Tibial artery (tissue), 4 donors: Measurements from ENCODE around the gene TMEM190.

ENCODE experiments used
- DNase-seq, 2 donors: peaks; one replicate each; pipeline ENCODE4 v3.0.0-alpha.2; 2019
- H3K27ac ChIP-seq, 2 donors: fragments of 200-600 bp; sonication (generic) in 1 of 2; 1 replicate in 1 of 2; 2 replicates in 1 of 2; pipeline ENCODE4 v1.5.1; 2018 to 2019; ENCODE audit warnings: mild to moderate bottlenecking in 1 of 2
- H3K27me3 ChIP-seq, 2 donors: fragments of 200-600 bp; sonication (generic) in 1 of 2; one replicate each; pipeline versions ENCODE4 v1.5.1 to v1.6.0; 2016 to 2019
- H3K36me3 ChIP-seq, 3 donors: fragments of 200-600 bp; sonication (generic) in 2 of 3; one replicate each; pipeline ENCODE4 v1.5.1; 2016 to 2019; ENCODE audit warnings: mild to moderate bottlenecking in 2 of 3
- H3K4me1 ChIP-seq, 4 donors: fragments of 200-600 bp; sonication (generic) in 2 of 4; 1 replicate in 3 of 4; 2 replicates in 1 of 4; pipeline ENCODE4 v1.5.1; 2016 to 2019
- H3K4me3 ChIP-seq, 2 donors: fragments of 200-600 bp; sonication (generic) in 1 of 2; 1 replicate in 1 of 2; 2 replicates in 1 of 2; pipeline ENCODE4 v1.5.1; 2018 to 2019; ENCODE audit warnings: mild to moderate bottlenecking in 2 of 2
- H3K9me3 ChIP-seq, 3 donors: fragments of 200-600 bp; sonication (generic) in 1 of 3; one replicate each; pipeline ENCODE4 v1.5.1; 2016 to 2019
- CTCF ChIP-seq, 2 experiments: fragments of 200-600 bp in 1 of 2; fragments of 450-650 bp in 1 of 2; IDR thresholded peaks; one replicate each; pipeline ENCODE4 v1.5.1; 2017 to 2019; ENCODE audit warnings: antibody characterized with exemption in 2 of 2, mild to moderate bottlenecking in 1 of 2, moderate library complexity in 1 of 2
- intact Hi-C: fragments of 100-400 bp; cut with DNase I; formaldehyde crosslinking; loops from one replicate; pipeline ENCODE4 v1.15.0; 2023; ENCODE audit warnings: low total_unique reads

Gene TMEM190

GRCh38 chr19:55345101-55345817, 31.4 kb upstream of the TMEM190 start:
- Histone ChIP-seq H3K27me3 (peaks cover 0 to 14% of the 10 kb centered on the region in 2 donors), H3K4me1 (peaks cover 0 to 14% (median 13%) of the 10 kb centered on the region in 4 donors), H3K36me3 (peaks cover 12 to 50% (median 26%) of the 10 kb centered on the region in 3 donors), H3K9me3 (no peaks in the 10 kb centered on the region), H3K4me3 (no peak overlapping the region), H3K27ac (no peak overlapping the region)
- intact Hi-C loops = no loop called here
- DNase-seq = no peak
- TF ChIP-seq CTCF (IDR thresholded peaks at IDR 0.05) = no peak

GRCh38 chr19:55345818-55346724, 30.6 kb upstream of the TMEM190 start:
- Histone ChIP-seq H3K4me1 (peaks cover 0 to 6% (median 4%) of the 10 kb centered on the region in 4 donors), H3K4me3 (no peak overlapping the region), H3K27me3 (peaks cover 0 to 22% of the 10 kb centered on the region in 2 donors), H3K36me3 (peaks cover 12 to 50% (median 26%) of the 10 kb centered on the region in 3 donors), H3K27ac (no peak overlapping the region), H3K9me3 (no peaks in the 10 kb centered on the region)
- no peak for DNase-seq
- TF ChIP-seq CTCF (IDR thresholded peaks at IDR 0.05) = no peak
- intact Hi-C loops = no loop called here

DNA sequence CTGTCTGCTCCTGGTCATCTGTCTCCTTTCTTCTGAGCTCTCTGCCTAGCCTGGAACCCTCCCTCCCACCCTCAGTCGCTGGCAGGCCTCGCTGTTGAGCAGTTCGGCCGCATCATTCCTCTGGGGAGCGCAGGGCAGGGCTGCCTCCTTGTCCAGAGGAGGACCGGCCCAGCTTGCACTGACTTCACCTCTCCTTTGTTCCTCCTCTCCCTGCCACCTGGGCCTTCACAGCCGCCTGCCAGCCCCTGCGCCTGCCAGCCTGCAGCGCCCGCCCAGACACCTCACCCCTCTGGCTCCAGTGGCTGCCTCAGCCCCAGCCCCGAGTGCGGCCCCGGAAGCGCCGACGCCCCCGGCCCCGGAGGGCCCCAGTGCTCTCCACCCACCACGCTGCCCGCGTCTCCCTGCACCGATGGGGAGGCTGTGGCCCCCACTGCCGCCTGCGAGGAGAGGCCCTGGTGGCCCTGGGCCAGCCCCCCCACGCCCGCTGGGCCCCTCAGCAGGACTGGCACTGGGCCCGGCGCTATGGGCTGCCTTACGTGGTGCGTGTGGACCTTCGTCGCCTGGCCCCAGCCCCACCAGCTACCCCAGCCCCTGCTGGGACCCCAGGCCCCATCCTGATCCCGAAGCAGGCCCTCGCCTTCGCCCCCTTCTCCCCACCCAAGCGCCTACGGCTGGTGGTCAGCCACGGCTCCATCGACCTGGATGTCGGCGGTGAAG, 29.7 kb upstream of the TMEM190 start:
- DNase-seq = no peak
- intact Hi-C loops = no loop called here
- Histone ChIP-seq H3K36me3 (peaks cover 12 to 49% (median 25%) of the 10 kb centered on the region in 3 donors), H3K9me3 (no peaks in the 10 kb centered on the region), H3K27ac (no peak overlapping the region), H3K4me3 (no peak overlapping the region), H3K27me3 (peaks cover 0 to 30% of the 10 kb centered on the region in 2 donors), H3K4me1 (no peaks in the 10 kb centered on the region)
- no peak for TF ChIP-seq CTCF (IDR thresholded peaks at IDR 0.05)

GRCh38 chr19:55347442-55348009, 29.1 kb upstream of the TMEM190 start:
- Histone ChIP-seq H3K4me3 (no peak overlapping the region), H3K27ac (no peak overlapping the region), H3K27me3 (peaks cover 0 to 36% of the 10 kb centered on the region in 2 donors), H3K36me3 (peaks cover 12 to 43% (median 19%) of the 10 kb centered on the region in 3 donors), H3K4me1 (no peaks in the 10 kb centered on the region), H3K9me3 (no peaks in the 10 kb centered on the region)
- intact Hi-C loops = no loop called here
- DNase-seq = no peak
- TF ChIP-seq CTCF (IDR thresholded peaks at IDR 0.05) = no peak
